HEK293 (cell line): Measurements from ENCODE around the gene TMEM203.

Experiments
- CTCF ChIP-seq: fragments of 450-650 bp; formaldehyde crosslinking; IDR thresholded peaks from 2 replicates; pipeline ENCODE4 v1.5.1; 2016; ENCODE audit warnings: missing biosample characterization, missing genetic modification characterization
- MEIS1 ChIP-seq: sonication (generic); formaldehyde crosslinking; IDR thresholded peaks from 2 replicates; pipeline ENCODE4 v1.8.1; 2022; ENCODE audit warnings: missing genetic modification reagents, mild to moderate bottlenecking, borderline replicate concordance
- ZNF24 ChIP-seq: fragments of 450-650 bp; formaldehyde crosslinking; IDR thresholded peaks from 2 replicates; pipeline ENCODE4 v1.5.1; 2016; ENCODE audit warnings: missing biosample characterization, missing genetic modification characterization
- ZNF274 ChIP-seq, 2 experiments: fragments of 200-500 bp in 1 of 2; fragments of 450-650 bp in 1 of 2; sonication (Bioruptor generic) in 1 of 2; formaldehyde crosslinking in 1 of 2; IDR thresholded peaks; 2 replicates each; pipeline versions ENCODE4 v1.5.1 to v1.6.1; 2014 to 2016; ENCODE audit warnings: borderline replicate concordance in 1 of 2, inconsistent platforms in 1 of 2, low read length in 1 of 2, missing biosample characterization in 1 of 2, missing genetic modification characterization in 1 of 2
- ZNF629 ChIP-seq: fragments of 450-650 bp; formaldehyde crosslinking; IDR thresholded peaks from 2 replicates; pipeline ENCODE4 v1.5.1; 2017; ENCODE audit warnings: missing biosample characterization, missing genetic modification characterization
- ZSCAN5A ChIP-seq: fragments of 450-650 bp; formaldehyde crosslinking; IDR thresholded peaks from 2 replicates; pipeline ENCODE4 v1.5.1; 2016; ENCODE audit warnings: missing biosample characterization, missing genetic modification characterization

- TF ChIP-seq ZNF629 = no peak
- no peak for TF ChIP-seq ZSCAN5A
- no peak for TF ChIP-seq ZNF24 (tag by site-specific recombination)
- TF ChIP-seq CTCF (tag by site-specific recombination) = no peak
- no peak for TF ChIP-seq MEIS1
- TF ChIP-seq ZNF274 (IDR thresholded peaks at IDR 0.05; ENCODE audit: low read length) = no peak
- TF ChIP-seq ZNF274 (tag by site-specific recombination; IDR thresholded peaks at IDR 0.05; ENCODE audit: borderline replicate concordance) = no peak
Observed at GRCh38 chr9:137164370-137165249, 40.8 kb downstream of the TMEM203 start.
